ENCODE results near the gene ZNF283.
"Not testable (repeated sequence)": the region's sequence is repeated elsewhere in the genome, so short reads cannot be mapped to it uniquely, and the experiment has no call there.

Gene ZNF283

DNA sequence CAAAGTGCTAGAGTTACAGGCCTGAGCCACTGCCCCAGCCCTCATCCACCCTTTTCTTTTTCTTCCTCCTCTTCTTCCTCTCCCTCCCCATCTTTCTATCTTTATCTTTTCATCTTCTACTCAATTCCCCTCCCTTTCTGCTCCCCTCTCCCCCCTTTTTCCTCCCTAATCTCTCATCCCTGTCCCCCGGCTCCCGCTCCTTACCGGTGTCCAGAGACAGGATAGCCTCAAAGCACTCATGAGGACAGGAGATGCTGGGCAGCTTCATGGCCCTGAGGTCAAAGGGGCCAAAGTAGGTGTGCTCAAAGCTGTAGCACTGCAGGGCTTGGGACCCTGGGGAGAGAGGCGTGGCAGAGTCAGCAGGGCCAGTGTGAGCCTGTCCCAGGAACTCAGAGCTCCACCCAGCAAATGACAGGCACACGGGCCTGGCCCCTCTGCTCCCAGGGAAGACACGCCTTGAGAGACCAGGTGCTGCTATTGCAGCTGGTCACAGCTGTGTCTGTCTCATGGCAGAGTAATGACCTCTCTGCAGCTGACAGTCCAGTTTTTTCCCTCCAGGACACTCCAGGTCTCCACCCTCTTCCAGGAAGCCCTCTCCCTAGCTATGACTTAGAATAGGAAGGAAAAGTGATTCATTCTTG, 27.5 kb upstream of the ZNF283 start:
- DNase-seq (ENCODE audit: low read depth, low spot score) = no peak

- DNase-seq (ENCODE audit: low read depth, low spot score) = no peak
Observed at GRCh38 chr19:43802216-43802951, 24.7 kb upstream of the ZNF283 start, which contains the start of gene LYPD5. LYPD5 (minus strand) TSS chr19:43802447; CDS start chr19:43802380, 67 bp downstream.

DNA sequence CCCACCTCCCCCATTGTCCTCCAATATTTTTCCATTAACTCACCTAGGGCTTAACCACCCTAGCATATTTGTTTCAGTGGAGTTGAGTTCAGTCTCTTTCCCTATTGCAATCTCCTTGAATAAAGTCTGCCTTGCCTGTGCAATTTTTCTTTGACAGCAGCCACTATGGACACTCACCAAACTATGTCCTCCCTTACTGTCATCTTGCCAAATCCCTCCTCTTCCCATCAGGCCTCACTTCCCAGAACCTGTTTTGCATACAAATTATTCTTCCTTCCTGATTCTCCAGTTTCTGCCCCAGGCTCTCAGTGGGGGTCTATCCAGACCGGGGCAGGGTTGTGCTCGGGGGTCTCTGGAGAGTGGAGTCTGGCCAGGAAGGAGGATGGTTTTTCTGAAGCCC, 22.7 kb upstream of the ZNF283 start:
- DNase-seq (ENCODE audit: low read depth, low spot score) = no peak

- DNase-seq (ENCODE audit: low read depth, low spot score) = not testable (repeated sequence)
Observed at GRCh38 chr19:43806401-43806800, 20.7 kb upstream of the ZNF283 start.

- DNase-seq (ENCODE audit: low read depth, low spot score) = no peak
Observed at GRCh38 chr19:43806848-43807247, 20.3 kb upstream of the ZNF283 start.

- DNase-seq (ENCODE audit: low read depth, low spot score) = no peak
Observed at GRCh38 chr19:43807651-43808050, 19.5 kb upstream of the ZNF283 start.

DNA sequence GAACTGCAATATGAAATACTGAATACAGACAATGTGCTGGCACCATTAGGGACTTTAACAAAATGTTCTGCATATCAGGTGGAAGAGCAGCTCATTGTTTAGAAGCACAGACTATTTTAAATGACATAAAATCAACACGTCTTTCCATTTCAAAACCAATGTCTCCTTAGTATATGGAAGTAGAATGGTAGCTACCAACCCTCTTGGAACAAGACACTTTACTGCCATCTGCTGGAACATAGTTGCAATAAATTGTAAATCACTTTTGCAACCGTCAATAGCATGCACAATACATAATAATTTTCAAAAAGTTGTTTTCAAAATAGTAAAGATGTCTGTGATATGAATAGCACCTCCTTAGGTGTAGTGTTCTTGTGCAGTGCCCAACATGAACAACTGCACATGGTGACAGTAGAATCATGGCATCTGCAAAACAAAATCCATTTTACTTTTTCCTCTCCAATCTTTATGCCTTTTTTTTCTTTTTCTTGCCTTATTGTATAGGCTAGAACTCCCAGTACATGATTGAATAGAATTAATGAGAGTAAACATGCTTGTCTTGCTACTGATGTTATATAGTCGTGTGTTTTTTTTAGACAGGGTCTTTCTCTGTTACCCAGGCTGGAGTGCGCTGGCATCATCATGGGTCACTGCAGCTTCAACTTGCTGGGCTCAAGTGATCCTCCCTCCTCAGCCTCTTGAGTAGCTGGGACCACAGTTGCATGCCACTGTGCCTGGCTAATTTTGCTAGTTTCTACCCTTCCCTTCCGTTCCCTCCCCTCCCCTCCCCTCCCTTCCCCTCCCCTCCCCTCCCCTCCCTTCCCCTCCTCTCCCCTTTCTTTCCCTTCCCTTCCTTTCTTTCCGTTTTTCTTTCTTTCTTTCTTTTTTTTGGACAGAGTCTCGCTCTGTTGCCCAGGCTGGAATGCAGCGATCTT, 17.1 kb upstream of the ZNF283 start:
- no peak for DNase-seq (ENCODE audit: low read depth, low spot score)

DNA sequence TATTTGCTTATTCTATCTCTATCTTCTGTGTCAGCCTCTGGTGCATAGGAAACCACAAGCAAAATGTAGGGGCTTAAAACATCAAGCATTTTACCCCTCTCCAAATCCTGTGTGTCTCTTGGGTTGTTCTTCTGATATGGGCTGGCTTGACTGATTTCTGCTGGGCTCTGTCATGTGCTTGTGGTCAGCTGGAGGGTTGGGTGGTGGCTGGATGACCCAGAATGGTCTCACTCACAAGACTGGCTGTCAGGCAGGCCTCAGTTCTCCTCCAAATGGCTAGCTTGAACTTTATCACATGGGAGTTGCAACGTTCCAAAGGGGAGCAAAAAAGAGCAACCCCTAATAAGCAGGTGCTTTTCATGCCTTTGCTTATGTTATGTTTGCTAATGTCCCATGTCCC, 15.3 kb upstream of the ZNF283 start:
- no peak for DNase-seq (ENCODE audit: low read depth, low spot score)

DNA sequence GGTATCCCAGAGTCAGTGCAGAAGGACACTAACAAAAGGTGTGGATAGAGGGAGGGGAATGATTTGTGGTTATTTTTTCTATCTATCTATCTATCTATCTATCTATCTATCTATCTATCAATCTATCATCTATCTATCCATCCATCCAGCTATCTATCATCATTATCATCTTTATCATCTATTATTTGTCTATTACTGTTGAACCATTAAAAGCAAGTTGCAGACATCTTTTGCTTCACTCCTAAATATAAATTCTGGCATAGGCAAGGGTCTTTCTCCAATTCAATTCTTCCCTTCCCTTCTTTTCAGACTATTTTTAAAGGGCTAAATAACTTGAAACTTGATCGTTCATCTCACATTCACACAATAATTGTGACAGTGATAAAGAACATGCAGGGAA, 14.9 kb upstream of the ZNF283 start:
- no peak for DNase-seq (ENCODE audit: low read depth, low spot score)

DNA sequence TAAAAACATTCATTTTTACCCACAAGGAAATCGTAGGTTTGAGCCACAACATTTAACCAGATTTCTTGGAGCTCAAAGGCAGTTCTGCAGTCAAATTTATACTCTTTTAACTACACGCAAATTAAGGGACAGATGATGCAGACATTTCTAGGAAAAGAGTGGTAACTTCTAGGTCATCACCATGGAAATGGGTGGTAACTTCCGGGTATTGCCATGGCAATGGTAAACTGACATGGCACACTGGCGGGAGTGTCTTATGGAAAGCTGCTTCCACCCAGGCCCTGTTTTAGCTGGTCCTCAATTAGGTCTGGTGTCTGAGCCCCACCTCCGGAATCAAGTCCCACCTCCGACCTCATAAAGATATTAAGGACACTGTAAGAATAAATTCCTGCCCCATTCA, 14.4 kb upstream of the ZNF283 start:
- DNase-seq (ENCODE audit: low read depth, low spot score) = no peak

DNA sequence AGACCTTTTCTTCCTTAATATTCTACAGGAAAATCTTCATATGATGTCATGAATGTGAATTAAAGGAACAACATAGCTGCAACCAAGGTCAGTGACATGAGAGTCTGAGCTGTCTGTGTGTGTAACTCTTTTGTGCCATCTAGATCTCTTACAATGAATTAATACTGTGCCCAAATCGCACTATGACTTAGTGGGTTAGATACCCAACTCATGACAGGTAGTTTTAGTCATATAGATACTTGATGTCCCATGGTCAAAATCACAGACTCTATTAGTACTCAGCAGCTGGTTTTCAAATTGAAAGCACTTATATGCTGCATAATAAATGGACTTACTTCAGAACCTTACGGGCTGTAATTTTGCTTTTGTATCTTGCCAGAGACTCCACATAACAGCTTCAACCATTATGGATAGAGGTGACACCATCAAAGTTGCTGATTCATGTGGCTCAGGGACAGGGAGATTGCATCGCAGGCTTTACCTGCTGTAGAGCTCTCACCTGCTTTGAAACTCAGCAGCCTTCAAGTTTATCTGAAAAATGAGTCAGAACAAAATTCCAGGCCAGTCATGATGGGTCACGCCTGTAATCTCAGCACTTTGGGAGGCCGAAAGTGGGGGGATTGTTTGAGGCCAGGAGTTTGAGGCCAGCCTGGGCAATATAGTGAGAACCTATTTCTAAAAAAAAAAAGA, 12.3 kb upstream of the ZNF283 start:
- no peak for DNase-seq (ENCODE audit: low read depth, low spot score)

GRCh38 chr19:43817454-43817853, 9.7 kb upstream of the ZNF283 start:
- not testable (repeated sequence) for DNase-seq (ENCODE audit: low read depth, low spot score)

DNA sequence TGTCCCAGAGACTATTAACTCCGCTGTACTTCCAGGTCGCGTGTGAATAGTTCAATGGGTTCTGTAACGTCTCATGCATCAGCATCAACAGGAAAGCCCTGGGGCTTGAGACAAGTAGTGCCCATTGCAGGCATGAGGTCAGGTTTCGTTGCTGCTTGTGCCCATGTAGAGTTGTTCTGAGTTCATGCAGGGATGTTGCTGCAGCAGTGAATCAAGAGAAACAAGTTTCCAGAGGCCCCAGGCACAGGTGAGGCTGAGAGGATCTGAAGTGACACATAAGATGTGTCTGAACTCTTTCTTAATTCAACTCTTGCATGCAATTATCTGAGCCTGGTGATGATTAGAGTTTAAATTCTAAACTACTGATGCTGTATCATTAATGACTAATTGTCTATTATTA, 8.6 kb upstream of the ZNF283 start:
- DNase-seq (ENCODE audit: low read depth, low spot score) = no peak

DNA sequence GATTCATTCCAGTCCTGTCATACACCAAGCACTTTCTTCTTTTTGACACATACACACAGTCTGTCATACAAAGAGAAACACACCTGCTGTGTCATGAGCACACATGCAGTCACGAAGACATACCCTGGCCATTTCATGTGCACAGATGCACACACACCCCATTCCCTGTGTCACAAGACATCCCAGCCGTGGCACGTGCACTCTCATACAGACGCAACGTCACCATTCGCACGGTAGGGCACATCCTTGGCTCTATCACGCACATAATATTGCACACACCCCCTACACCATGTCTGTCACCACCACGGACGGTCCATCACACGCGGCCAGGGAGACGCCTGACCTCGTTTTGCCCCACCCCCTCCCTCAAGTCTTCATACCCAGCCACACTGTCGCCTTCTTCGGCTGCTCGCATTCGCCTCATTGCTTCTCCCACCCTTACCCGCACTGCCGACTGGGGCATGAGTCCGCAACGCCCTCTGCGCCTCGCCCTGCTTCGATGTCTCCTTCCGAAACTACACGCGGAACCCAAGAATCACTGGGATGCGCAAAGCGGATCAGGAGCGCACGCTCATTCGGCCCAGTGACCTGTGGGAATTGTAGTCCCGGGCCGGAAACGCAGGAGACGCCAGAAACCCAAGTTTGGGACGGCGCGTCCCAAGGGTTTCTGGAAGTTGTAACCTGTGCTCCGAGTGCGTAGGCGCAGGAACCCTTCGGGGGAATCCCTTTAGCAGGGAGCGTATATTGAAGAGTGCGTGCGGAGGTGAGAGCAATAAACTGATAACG, 6.8 kb upstream of the ZNF283 start:
- no peak for DNase-seq (ENCODE audit: low read depth, low spot score)

DNA sequence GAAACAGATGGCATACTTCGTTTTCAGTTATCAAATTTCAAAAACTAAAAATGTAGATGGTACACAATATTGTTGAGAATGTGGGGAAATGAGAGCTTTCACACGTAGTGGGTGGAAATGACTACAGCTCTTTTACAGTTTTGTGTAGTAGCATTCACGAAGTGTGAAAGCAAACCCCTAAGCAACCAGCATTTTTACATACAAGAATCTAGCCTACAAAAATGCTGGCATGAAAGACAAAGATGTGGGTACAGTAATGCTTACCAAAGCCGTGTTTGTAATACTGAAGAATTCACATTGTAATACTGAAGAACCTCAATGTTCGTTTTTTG, 6.3 kb upstream of the ZNF283 start:
- no peak for DNase-seq (ENCODE audit: low read depth, low spot score)

DNA sequence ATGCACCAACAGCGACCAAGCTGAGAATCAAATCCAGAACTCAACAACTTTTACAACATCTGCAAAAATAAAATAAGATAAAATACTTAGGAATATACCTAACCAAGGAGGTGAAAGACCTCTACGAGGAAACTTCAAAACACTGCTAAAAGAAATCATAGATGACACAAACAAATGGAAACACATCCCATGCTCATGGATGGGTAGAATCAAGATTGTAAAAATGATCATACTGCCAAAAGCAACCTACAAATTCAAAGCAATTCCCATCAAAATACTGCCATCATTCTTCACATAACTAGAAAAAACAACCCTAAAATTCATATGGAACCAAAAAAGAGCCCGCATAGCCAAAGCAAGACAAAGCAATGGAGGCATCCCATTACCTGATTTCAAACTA, 3.3 kb upstream of the ZNF283 start:
- DNase-seq (ENCODE audit: low read depth, low spot score) = not testable (repeated sequence)

- DNase-seq (ENCODE audit: low read depth, low spot score) = not testable (repeated sequence)
Observed at GRCh38 chr19:43824572-43824971, 2.5 kb upstream of the ZNF283 start.

GRCh38 chr19:43839139-43839538, 12.0 kb downstream of the ZNF283 start:
- DNase-seq (ENCODE audit: low read depth, low spot score) = no peak

- DNase-seq (ENCODE audit: low read depth, low spot score) = no peak
Observed at GRCh38 chr19:43842007-43842406, 14.9 kb downstream of the ZNF283 start.

GRCh38 chr19:43847246-43847645, 20.1 kb downstream of the ZNF283 start:
- DNase-seq (ENCODE audit: low read depth, low spot score) = no peak

GRCh38 chr19:43847884-43848283, 20.8 kb downstream of the ZNF283 start:
- DNase-seq (ENCODE audit: low read depth, low spot score) = no peak

Measured in activated naive CD8-positive, alpha-beta T cell treated with anti-CD3 and anti-CD28 coated beads, Interleukin-2, amount 50 U/mL, for 16 hours (primary cell).